ENCODE results near the gene TAT. TPM values are rescaled to one million over a fixed set of nuclear protein-coding genes. Genes with fewer than 3 reads are reported as not detected.
A peak's percentile ranks its signal among the peaks of the same experiment; 100 is the strongest.

TAT gene
- total RNA-seq (1 to 10 TPM in 1 of 7 donors, under 1 TPM in 3, not detected in 3; 0.20 to 1.3 (median 0.35) TPM), polyA plus RNA-seq (under 1 TPM in 1 of 2 donors, not detected in 1; 0.02 TPM)
- long read RNA-seq, donor 1, result 0 reads
- long read RNA-seq, donor 2, result 0 reads
- long read RNA-seq, donor 3, result 0 reads

- H3K36me3 ChIP-seq, result no peaks in the 10 kb centered on the region
- H3K27me3 ChIP-seq, result no peaks in the 10 kb centered on the region
- H3K9me3 ChIP-seq, result no peaks in the 10 kb centered on the region
- intact Hi-C loops (cut with DNase I), result no loop called here
- no peak for DNase-seq
- no peak within 1 kb of the TSS for H3K27ac ChIP-seq
- H3K4me1 ChIP-seq (ENCODE audit: insufficient read depth), result no peaks in the 10 kb centered on the region
- 13 to 22% (median 14%) methylated on average over 3 of the region's 3 CpGs for WGBS, 3 donors
- TF ChIP-seq POLR2A (IDR thresholded peaks at IDR 0.05), result no peak
- no peak for TF ChIP-seq EP300 (IDR thresholded peaks at IDR 0.05)
- TF ChIP-seq CTCF (IDR thresholded peaks at IDR 0.05), result no peak
- H3K4me3 ChIP-seq, result no peak within 1 kb of the TSS
These were observed at the start of gene TAT for GRCh38 chr16:71576971-71577370. TSS of gene TAT (minus strand) at chr16:71577092. CDS start at chr16:71576415, 677 bp downstream.

GRCh38 chr16:71626018-71626857 lies 49.3 kb upstream of the TAT start, which contains the start of gene MARVELD3:
TSS of gene MARVELD3 (plus strand) at chr16:71626184. CDS start at chr16:71626230, 46 bp downstream.
- peak; percentile 25 to 64 (median 36) for DNase-seq
- no peaks in the 10 kb centered on the region for H3K27me3 ChIP-seq
- 1 to 2% (median 1%) methylated on average over 47 to 98 of the region's 98 CpGs for WGBS, 3 donors

GRCh38 chr16:71625113-71625850 lies 48.4 kb upstream of the TAT start:
- Histone ChIP-seq H3K27me3 (no peaks in the 10 kb centered on the region), H3K4me3 (no peak overlapping the region), H3K4me1 (ENCODE audit: insufficient read depth) (peaks cover 10% of the 10 kb centered on the region), H3K27ac (no peak overlapping the region), H3K9me3 (no peaks in the 10 kb centered on the region), H3K36me3 (no peaks in the 10 kb centered on the region)
- no peak for DNase-seq
- intact Hi-C loops (cut with DNase I), result no loop called here
- TF ChIP-seq POLR2A (IDR thresholded peaks at IDR 0.05) (no peak), CTCF (IDR thresholded peaks at IDR 0.05) (no peak), EP300 (IDR thresholded peaks at IDR 0.05) (no peak)
- WGBS, 3 donors, result 92 to 94% (median 94%) methylated on average over 7 of the region's 7 CpGs

More at GRCh38 chr16:71626018-71626857, 49.3 kb upstream of the TAT start, which contains the start of gene MARVELD3:
- peaks cover 10% of the 10 kb centered on the region for H3K4me1 ChIP-seq (ENCODE audit: insufficient read depth)
- intact Hi-C loops (cut with DNase I), result no loop called here
- H3K9me3 ChIP-seq, result no peaks in the 10 kb centered on the region
- no peak for TF ChIP-seq EP300 (IDR thresholded peaks at IDR 0.05)
- no peak for TF ChIP-seq CTCF (IDR thresholded peaks at IDR 0.05)
- TF ChIP-seq POLR2A (IDR thresholded peaks at IDR 0.05), result no peak
- peak within 1 kb of the TSS; percentile 42 for H3K4me3 ChIP-seq
- H3K36me3 ChIP-seq, result no peaks in the 10 kb centered on the region
- no peak within 1 kb of the TSS for H3K27ac ChIP-seq

GRCh38 chr16:71623597-71623996 lies 46.7 kb upstream of the TAT start:
- Histone ChIP-seq H3K27ac (no peak overlapping the region), H3K27me3 (no peaks in the 10 kb centered on the region), H3K4me1 (ENCODE audit: insufficient read depth) (peaks cover 8% of the 10 kb centered on the region), H3K36me3 (no peaks in the 10 kb centered on the region), H3K9me3 (no peaks in the 10 kb centered on the region), H3K4me3 (no peak overlapping the region)
- no peak for DNase-seq
- WGBS, 3 donors, result 14 to 34% (median 15%) methylated on average over 3 of the region's 3 CpGs
- intact Hi-C loops (cut with DNase I), result no loop called here
- TF ChIP-seq EP300 (IDR thresholded peaks at IDR 0.05) (no peak), POLR2A (IDR thresholded peaks at IDR 0.05) (no peak), CTCF (IDR thresholded peaks at IDR 0.05) (no peak)
